Progenitor cell of endocrine pancreas (in vitro differentiated cells): Measurements from ENCODE around the gene RPL13. TPM values are rescaled to one million over a fixed set of nuclear protein-coding genes. Genes with fewer than 3 reads are reported as not detected.

ENCODE experiments used
- DNase-seq: peaks from one replicate; pipeline ENCODE4 v3.0.0; 2021; ENCODE audit warnings: low spot score; ENCODE audit not compliant: unreplicated experiment
- H3K27ac Mint-ChIP-seq: 2 replicates; pipeline ENCODE4 v1.8.0; 2021; ENCODE audit warnings: mild to moderate bottlenecking, moderate library complexity, mixed read lengths
- H3K27me3 Mint-ChIP-seq: 2 replicates; pipeline ENCODE4 v1.8.0; 2021; ENCODE audit warnings: mixed read lengths
- H3K36me3 Mint-ChIP-seq: 2 replicates; pipeline ENCODE4 v1.8.0; 2022; ENCODE audit warnings: mixed read lengths; ENCODE audit not compliant: insufficient read depth
- H3K4me1 Mint-ChIP-seq: 2 replicates; pipeline ENCODE4 v1.8.0; 2021; ENCODE audit warnings: low read depth, mixed read lengths
- H3K4me3 Mint-ChIP-seq: 2 replicates; pipeline ENCODE4 v1.8.0; 2021; ENCODE audit warnings: low read depth, mild to moderate bottlenecking, moderate library complexity, mixed read lengths
- H3K9me3 Mint-ChIP-seq: 2 replicates; pipeline ENCODE4 v1.8.0; 2021; ENCODE audit warnings: low read depth, mixed read lengths
- total RNA-seq: library from RNA; stranded (reverse); gene quantifications from 2 replicates; pipeline ENCODE4 v1.2.1, GENCODE V29; 2021
- TF ChIP-seq, protein P1 (sequence below): fragments of 200-600 bp; sonication (generic); IDR thresholded peaks from one replicate; pipeline ENCODE4 v1.5.0; 2021; ENCODE audit warnings: antibody characterized with exemption, mild to moderate bottlenecking; ENCODE audit not compliant: unreplicated experiment

Gene RPL13
- total RNA-seq, 1 donor from 2014 or later: 1,643 TPM

GRCh38 chr16:89563639-89564392 lies 3.3 kb downstream of the RPL13 start:
- TF ChIP-seq, protein P1, sequence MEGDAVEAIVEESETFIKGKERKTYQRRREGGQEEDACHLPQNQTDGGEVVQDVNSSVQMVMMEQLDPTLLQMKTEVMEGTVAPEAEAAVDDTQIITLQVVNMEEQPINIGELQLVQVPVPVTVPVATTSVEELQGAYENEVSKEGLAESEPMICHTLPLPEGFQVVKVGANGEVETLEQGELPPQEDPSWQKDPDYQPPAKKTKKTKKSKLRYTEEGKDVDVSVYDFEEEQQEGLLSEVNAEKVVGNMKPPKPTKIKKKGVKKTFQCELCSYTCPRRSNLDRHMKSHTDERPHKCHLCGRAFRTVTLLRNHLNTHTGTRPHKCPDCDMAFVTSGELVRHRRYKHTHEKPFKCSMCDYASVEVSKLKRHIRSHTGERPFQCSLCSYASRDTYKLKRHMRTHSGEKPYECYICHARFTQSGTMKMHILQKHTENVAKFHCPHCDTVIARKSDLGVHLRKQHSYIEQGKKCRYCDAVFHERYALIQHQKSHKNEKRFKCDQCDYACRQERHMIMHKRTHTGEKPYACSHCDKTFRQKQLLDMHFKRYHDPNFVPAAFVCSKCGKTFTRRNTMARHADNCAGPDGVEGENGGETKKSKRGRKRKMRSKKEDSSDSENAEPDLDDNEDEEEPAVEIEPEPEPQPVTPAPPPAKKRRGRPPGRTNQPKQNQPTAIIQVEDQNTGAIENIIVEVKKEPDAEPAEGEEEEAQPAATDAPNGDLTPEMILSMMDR: no peak
- Mint-ChIP-seq H3K9me3 (no peaks in the 10 kb centered on the region), H3K27me3 (peaks cover 9% of the 10 kb centered on the region), H3K4me3 (no peak overlapping the region), H3K27ac (no peak overlapping the region), H3K4me1 (peaks cover 32% of the 10 kb centered on the region), H3K36me3 (peaks cover 26% of the 10 kb centered on the region)
- DNase-seq: no peak

- no peak overlapping the region for H3K4me3 Mint-ChIP-seq
- peak overlapping the region; percentile 64 for H3K27ac Mint-ChIP-seq
- TF ChIP-seq, protein P1: no peak
- DNase-seq: no peak
- H3K9me3 Mint-ChIP-seq: no peaks in the 10 kb centered on the region
- H3K4me1 Mint-ChIP-seq: peaks cover 31% of the 10 kb centered on the region
- peaks cover 12% of the 10 kb centered on the region for H3K27me3 Mint-ChIP-seq
- H3K36me3 Mint-ChIP-seq: peaks cover 26% of the 10 kb centered on the region
Measured at GRCh38 chr16:89564476-89565255, 4.2 kb downstream of the RPL13 start.

- DNase-seq: no peak
- H3K4me3 Mint-ChIP-seq: no peak overlapping the region
- H3K36me3 Mint-ChIP-seq: peaks cover 26% of the 10 kb centered on the region
- H3K4me1 Mint-ChIP-seq: peaks cover 29% of the 10 kb centered on the region
- H3K9me3 Mint-ChIP-seq: no peaks in the 10 kb centered on the region
- H3K27ac Mint-ChIP-seq: no peak overlapping the region
- peaks cover 14% of the 10 kb centered on the region for H3K27me3 Mint-ChIP-seq
- TF ChIP-seq, protein P1: no peak
Measured at GRCh38 chr16:89565256-89565505, 4.7 kb downstream of the RPL13 start.

GRCh38 chr16:89565506-89566372 lies 5.3 kb downstream of the RPL13 start:
- Mint-ChIP-seq H3K36me3 (peaks cover 26% of the 10 kb centered on the region), H3K27ac (peak overlapping the region; percentile 33), H3K4me3 (no peak overlapping the region), H3K4me1 (peaks cover 29% of the 10 kb centered on the region), H3K9me3 (no peaks in the 10 kb centered on the region), H3K27me3 (peaks cover 17% of the 10 kb centered on the region)
- peak; percentile 39 for DNase-seq
- TF ChIP-seq, protein P1: peak; percentile 69
